Measurements from ENCODE around the gene COL7A1.

GRCh38 chr3:48609088-48610005 lies 14.2 kb upstream of the COL7A1 start, which contains the start of gene UQCRC1:
- TF ChIP-seq CTCF (IDR thresholded peaks at IDR 0.05) (peak in 1 of 3 donors; percentile 80), POLR2A (IDR thresholded peaks at IDR 0.05) (peak in 1 of 2 donors; percentile 14)
